K562 (cell line): ENCODE data around the gene FCGR2B. TPM values are rescaled to one million over a fixed set of nuclear protein-coding genes. Genes with fewer than 3 reads are reported as not detected.

Experiments
- ATF1 ChIP-seq, 2 experiments: fragments of 450-650 bp in 1 of 2; IDR thresholded peaks; 2 replicates each; pipeline ENCODE4 v1.6.1; 2016; ENCODE audit warnings: missing compliant biosample characterization in 1 of 2, missing genetic modification characterization in 1 of 2
- ATF6 ChIP-seq: sonication (generic); formaldehyde crosslinking; IDR thresholded peaks from 2 replicates; pipeline ENCODE4 v1.4.0; 2020; ENCODE audit warnings: mild to moderate bottlenecking, missing genetic modification reagents
- CBX5 ChIP-seq: IDR thresholded peaks from 2 replicates; pipeline ENCODE4 v1.6.1; 2014; ENCODE audit warnings: low read depth, borderline replicate concordance
- CHD4 ChIP-seq: fragments of 200-600 bp; sonication (generic); IDR thresholded peaks from 3 replicates; pipeline ENCODE4 v1.6.1; 2012; ENCODE audit warnings: low read depth, mild to moderate bottlenecking, mixed read lengths, low read length, inconsistent platforms; ENCODE audit not compliant: insufficient read depth, insufficient replicate concordance, poor library complexity, severe bottlenecking
- DNMT1 ChIP-seq: fragments of 450-650 bp; IDR thresholded peaks from 2 replicates; pipeline ENCODE4 v1.6.1; 2016; ENCODE audit warnings: antibody characterized with exemption, mild to moderate bottlenecking
- EGR1 ChIP-seq: fragments of 450-650 bp; conservative IDR thresholded peaks from 2 replicates; pipeline ENCODE4 v1.6.1; 2017; ENCODE audit warnings: mild to moderate bottlenecking
- LARP7 ChIP-seq: fragments of 450-650 bp; IDR thresholded peaks from 2 replicates; pipeline ENCODE4 v1.6.1; 2016
- MLLT1 ChIP-seq, 2 experiments: fragments of 450-650 bp; IDR thresholded peaks; 2 replicates each; pipeline ENCODE4 v1.6.1; 2016
- MTA1 ChIP-seq: fragments of 450-650 bp; IDR thresholded peaks from 2 replicates; pipeline ENCODE4 v1.6.1; 2017; ENCODE audit warnings: borderline replicate concordance
- NFE2L1 ChIP-seq: fragments of 450-650 bp; IDR thresholded peaks from 2 replicates; pipeline ENCODE4 v1.6.1; 2016; ENCODE audit warnings: missing genetic modification characterization, low read depth, mild to moderate bottlenecking, missing compliant biosample characterization, moderate library complexity, borderline replicate concordance
- NFXL1 ChIP-seq: fragments of 450-650 bp; formaldehyde crosslinking; IDR thresholded peaks from 2 replicates; pipeline ENCODE4 v1.4.0; 2021; ENCODE audit warnings: mild to moderate bottlenecking
- NRF1 ChIP-seq, 2 experiments: fragments of 450-650 bp; IDR thresholded peaks in 1 of 2; conservative IDR thresholded peaks in 1 of 2; 2 replicates each; pipeline ENCODE4 v1.6.1; 2014; ENCODE audit warnings: mild to moderate bottlenecking in 2 of 2
- NUFIP1 ChIP-seq: fragments of 450-650 bp; IDR thresholded peaks from 2 replicates; pipeline ENCODE4 v1.6.1; 2018; ENCODE audit not compliant: partially characterized antibody
- POLR2AphosphoS5 ChIP-seq: IDR thresholded peaks from 2 replicates; pipeline ENCODE4 v1.6.1; 2011; ENCODE audit warnings: mild to moderate bottlenecking, low read depth, low read length, moderate library complexity; ENCODE audit not compliant: control insufficient read depth, insufficient read depth
- RFX5 ChIP-seq: IDR thresholded peaks from 2 replicates; pipeline ENCODE4 v1.6.1; 2011; ENCODE audit warnings: low read depth, mild to moderate bottlenecking, improper control_type of control experiment, low read length
- SAFB ChIP-seq: fragments of 200-400 bp; formaldehyde crosslinking; IDR thresholded peaks from 2 replicates; pipeline ENCODE4 v1.6.1; 2017; ENCODE audit warnings: low read depth, low read length, borderline replicate concordance
- ZBTB12 ChIP-seq: fragments of 250-450 bp; sonication (Bioruptor Pico); IDR thresholded peaks from 2 replicates; pipeline ENCODE4 v1.4.0; 2020
- ZNF12 ChIP-seq: sonication (generic); formaldehyde crosslinking; IDR thresholded peaks from 2 replicates; pipeline ENCODE4 v1.4.0; 2020; ENCODE audit warnings: mild to moderate bottlenecking, missing genetic modification reagents
- ZNF212 ChIP-seq: fragments of 450-650 bp; formaldehyde crosslinking; IDR thresholded peaks from 2 replicates; pipeline ENCODE4 v1.4.0; 2020; ENCODE audit warnings: mild to moderate bottlenecking
- ZNF583 ChIP-seq: fragments of 250-450 bp; sonication (Bioruptor Pico); IDR thresholded peaks from 2 replicates; pipeline ENCODE4 v1.4.0; 2020
- ZNF655 ChIP-seq: fragments of 250-450 bp; sonication (Bioruptor Pico); IDR thresholded peaks from 2 replicates; pipeline ENCODE4 v1.5.0; 2021
- polyA plus RNA-seq, 8 experiments: library from polyadenylated mRNA; depleted of rRNA in 4 of 8; stranded (reverse) in 5 of 8; unstranded in 3 of 8; fragments of >200 nt; fragmentation: Nextera tagmentation in 2 of 8; fragmentation: Illumina TruSeq in 1 of 8; extraction: Ambion mirVana in 2 of 8; extraction: Trizol in 1 of 8; gene quantifications; 2 replicates each; pipeline versions ENCODE4 v1.2.1 to v1.2.3, GENCODE V29; 2011 to 2014; ENCODE audit warnings: inconsistent platforms in 1 of 8, missing spikeins in 1 of 8
- total RNA-seq, 7 experiments: library from RNA; depleted of rRNA in 6 of 7; stranded (reverse); fragments of >200 nt in 6 of 7; fragmentation: Illumina TruSeq in 2 of 7; extraction: Trizol in 2 of 7; gene quantifications; 2 replicates each; pipeline versions ENCODE4 v1.2.1 to v1.2.3, GENCODE V29; 2011 to 2021; ENCODE audit warnings: low replicate concordance in 1 of 7
- TF ChIP-seq, protein P1 (sequence below): fragments of 250-450 bp; sonication (Bioruptor Pico); IDR thresholded peaks from 2 replicates; pipeline ENCODE4 v1.5.0; 2021

FCGR2B gene
- total and polyA plus RNA-seq, 9 of the 15 experiments (the other 6 are each of a cell fraction or from before 2014, with no cell fraction given) = 1.7 to 8.9 (median 3.9) TPM

DNA sequence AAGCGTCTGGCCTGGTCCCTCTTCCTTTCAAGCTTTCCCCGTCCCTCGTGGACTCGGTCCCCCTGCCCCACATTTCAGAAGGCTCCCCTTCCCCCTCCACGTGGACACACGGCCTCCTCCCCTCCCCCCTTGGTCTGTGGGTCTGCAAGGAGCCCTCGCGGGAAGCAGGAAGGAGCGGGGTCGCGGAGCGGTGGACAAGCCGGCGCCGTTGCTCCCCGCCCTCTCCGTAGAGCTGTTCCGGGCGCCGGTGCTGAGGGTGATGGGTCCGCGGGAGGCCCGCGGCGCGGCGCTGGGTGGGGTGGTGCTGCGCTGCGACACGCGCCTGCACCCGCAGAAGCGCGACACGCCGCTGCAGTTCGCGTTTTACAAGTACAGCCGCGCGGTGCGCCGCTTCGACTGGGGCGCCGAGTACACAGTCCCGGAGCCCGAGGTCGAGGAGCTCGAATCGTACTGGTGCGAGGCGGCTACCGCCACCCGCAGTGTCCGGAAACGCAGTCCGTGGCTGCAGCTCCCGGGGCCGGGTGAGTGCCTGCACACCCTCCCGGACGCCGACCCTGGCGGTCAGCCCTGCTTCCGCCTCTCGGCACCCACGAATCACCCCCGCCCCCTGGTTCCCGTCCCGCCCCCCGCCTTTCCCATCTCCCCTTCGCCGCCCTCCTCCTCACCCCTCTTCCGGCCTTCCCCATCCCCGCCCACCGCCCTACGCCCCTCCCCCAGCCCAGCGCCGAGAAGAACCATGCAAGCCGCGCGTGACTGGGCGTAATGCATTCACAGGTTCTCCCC is 63.7 kb downstream of the FCGR2B start (continued):
- no peak for TF ChIP-seq NUFIP1
- TF ChIP-seq, protein P1, sequence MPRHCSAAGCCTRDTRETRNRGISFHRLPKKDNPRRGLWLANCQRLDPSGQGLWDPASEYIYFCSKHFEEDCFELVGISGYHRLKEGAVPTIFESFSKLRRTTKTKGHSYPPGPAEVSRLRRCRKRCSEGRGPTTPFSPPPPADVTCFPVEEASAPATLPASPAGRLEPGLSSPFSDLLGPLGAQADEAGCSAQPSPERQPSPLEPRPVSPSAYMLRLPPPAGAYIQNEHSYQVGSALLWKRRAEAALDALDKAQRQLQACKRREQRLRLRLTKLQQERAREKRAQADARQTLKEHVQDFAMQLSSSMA (CRISPR knock-in tag) = peak; percentile 19; the same call in 1 of the 2 replicates
- TF ChIP-seq ZNF655 = no peak
- TF ChIP-seq MLLT1 (IDR thresholded peaks at IDR 0.05) = peak; percentile 6 to 71; a peak in 1 of 4 replicates
- peak; percentile 47 to 62 for TF ChIP-seq NRF1 (conservative IDR thresholded peaks at IDR 0.05 in 1 of 2, IDR thresholded peaks at IDR 0.05 in 1 of 2)
- TF ChIP-seq RFX5 = no peak
- TF ChIP-seq POLR2AphosphoS5 = peak; percentile 84
- TF ChIP-seq DNMT1 = no peak
- TF ChIP-seq ZNF212 (CRISPR knock-in tag) = no peak; the same call in 1 of the 2 replicates
- TF ChIP-seq LARP7 = 0 out of 2 replicates have a peak, but pooled peaks have one; percentile 22
- TF ChIP-seq CHD4 = no peak
- TF ChIP-seq ZNF583 (CRISPR knock-in tag) = no peak
- 0 out of 2 replicates have a peak, but pooled peaks have one; percentile 49 for TF ChIP-seq EGR1
- TF ChIP-seq CBX5 = 0 out of 2 replicates have a peak, but pooled peaks have one; percentile 30
- TF ChIP-seq ATF1 (CRISPR knock-in tag; IDR thresholded peaks at IDR 0.05) = no peak
- TF ChIP-seq ATF1 (tag; IDR thresholded peaks at IDR 0.05) = peak; percentile 48
- peak; percentile 80 for TF ChIP-seq SAFB
- no peak for TF ChIP-seq ZNF12 (CRISPR knock-in tag)
- no peak for TF ChIP-seq NFE2L1
- TF ChIP-seq MTA1 = peak; percentile 43; the same call in 1 of the 2 replicates
- TF ChIP-seq NFXL1 (CRISPR knock-in tag) = no peak
- no peak for TF ChIP-seq ATF6
- no peak for TF ChIP-seq ZBTB12
